COLO829 (cell line): ENCODE data around the gene FREM1.

Experiments
- DNase-seq: peaks from one replicate; pipeline ENCODE4 v3.0.0; 2012; ENCODE audit warnings: low spot score

The FREM1 gene

DNA sequence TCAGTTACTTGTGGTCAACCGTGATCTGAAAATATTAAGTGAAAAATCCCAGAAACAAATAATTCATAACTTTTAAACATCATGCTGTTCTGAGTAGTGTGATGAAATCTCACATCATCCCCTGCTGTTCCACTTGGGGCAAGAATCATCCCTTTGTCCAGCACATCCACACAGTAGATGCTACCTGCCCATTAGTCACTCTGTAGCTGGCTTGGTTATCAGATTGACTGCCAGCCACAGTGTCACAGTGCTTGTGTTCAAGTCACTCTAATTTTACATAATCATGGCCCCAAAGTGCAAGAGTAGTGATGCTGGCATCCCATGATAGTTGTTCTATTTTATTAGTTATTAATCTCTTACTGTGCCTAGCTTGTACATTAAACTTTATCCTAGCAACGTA is 148.6 kb downstream of the FREM1 start:
- no peak for DNase-seq

DNA sequence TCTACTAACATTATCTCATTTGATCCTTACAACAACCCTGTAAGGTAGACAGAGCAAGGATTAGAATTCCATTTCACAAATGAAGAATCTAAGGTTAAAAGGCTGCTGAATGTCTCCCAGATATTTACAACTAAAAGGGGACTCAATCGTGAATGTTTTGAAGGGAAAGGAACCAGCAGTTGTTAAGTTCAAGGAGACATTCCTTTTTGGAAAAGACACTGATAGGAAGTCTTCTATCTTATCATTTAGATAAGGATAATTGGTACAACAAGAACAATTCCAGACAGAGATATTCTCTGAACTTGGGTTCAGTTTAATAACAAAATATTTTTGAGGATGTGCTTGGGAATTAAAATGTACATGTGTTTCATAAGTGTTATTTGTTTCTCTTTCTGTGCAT is 150.2 kb downstream of the FREM1 start:
- no peak for DNase-seq

DNA sequence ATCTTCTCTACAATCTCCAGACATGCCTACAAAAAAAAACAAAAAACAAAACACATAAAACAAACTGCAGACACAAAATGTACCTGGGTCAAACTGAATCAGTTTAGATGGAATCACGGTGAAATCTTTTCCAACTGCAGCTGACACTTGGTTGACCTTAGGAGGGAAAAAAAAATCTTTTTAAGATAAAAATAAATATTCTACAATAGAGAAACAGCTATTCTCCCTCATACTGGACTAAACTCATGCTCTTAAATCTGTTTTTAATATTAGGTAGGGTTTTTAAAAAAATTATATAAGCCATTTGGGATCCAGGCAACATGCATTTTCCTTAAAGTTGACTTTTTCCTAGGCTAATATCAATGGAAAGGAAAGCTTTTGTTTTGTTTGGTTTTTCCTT is 153.9 kb downstream of the FREM1 start:
- no peak for DNase-seq

DNA sequence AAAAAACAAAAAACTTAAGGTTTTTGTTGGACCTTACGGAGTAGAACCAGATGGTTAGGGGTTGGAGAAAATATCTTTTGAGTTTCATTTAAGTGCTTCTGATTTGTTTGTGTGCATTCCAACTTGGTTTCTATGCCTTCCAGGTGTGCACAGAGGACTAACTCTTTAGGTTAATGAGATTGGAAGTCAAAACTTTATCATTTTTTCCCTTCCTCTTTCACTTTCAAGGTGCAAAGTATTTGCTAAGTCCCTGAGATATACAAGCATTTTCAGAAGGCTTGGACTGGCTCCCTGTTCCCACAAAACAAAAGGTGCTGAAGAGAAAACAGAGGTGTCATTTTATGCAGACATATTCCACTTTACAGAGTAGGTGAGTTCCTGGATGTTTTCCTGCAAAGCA is 157.4 kb downstream of the FREM1 start:
- no peak for DNase-seq

DNA sequence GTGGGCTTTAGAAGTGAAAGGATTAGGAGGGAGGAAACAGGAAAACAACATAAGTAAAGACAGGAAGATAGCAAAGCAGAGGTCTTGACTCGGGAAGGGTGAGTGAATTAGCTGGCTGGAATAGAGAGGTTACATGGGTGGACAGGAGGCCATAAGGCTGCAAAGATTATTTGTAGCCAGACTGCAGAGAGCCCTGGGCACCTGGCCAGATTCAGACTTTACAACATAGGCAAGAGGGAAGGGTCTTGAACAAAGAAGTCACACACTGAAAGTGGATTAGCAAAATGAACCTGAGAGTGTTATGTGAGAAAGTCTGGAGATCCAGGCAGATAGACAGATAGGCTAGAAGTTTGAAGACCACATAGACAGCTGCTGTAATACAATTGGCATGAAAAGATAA is 158.0 kb downstream of the FREM1 start:
- no peak for DNase-seq

DNA sequence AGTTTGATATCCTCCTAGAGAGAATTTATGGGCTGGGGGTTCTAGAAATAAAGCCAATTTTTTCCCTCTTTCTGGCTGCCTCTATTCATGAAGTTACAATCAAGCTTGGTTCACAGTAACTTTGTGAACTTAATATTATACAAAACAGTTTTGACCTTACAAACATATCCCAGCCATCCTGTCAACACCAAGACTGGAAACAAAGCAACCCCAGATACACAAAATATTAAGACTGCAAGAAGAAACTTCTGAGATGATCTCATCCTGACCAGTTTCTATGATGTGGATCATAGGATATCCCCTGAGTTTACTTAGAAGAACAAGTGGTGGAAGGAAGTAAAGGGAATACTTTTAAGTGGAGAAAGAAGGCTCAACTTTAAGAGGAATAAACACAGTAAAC is 159.4 kb downstream of the FREM1 start:
- no peak for DNase-seq

DNA sequence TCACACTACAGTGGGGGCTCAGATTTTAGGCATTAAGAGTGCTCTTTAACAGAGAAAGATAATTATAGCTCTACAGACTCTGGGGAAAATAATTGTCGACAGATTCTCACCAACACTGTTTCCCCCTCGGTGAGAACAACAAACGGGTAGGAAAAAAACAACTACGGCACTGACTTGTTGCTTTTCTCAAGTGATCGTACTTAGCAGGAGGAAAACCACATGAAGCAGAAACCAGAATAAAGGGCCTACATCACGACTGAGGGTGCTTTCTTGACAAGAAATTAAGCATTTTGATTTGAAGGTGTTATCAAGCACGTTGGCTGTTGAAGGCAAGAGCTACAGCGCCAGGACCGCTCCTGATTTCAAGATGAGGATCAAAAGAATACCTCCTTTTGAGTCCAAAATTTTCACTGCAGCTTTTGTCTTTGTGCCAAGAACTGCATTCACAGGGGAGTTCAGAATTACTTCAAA is 160.5 kb downstream of the FREM1 start:
- DNase-seq = no peak

DNA sequence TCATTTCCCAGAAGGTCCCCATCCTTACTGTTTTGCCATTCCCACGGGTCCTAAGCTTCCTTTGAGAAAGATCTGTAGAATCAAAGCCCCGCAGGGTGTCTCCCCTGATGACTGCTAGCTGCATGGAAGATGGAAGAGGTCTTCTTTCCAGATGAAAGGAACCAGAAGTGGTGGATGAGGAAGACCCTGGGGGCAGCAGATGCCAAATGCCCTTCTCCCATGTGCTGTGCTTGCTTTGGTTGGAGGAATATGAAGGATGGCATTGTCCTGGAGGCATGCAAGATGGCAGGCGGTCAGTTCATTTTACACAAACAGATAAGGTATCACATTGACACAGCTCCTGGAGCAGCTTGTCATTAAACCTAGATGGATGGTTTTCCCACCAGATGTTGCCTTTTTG is 161.9 kb downstream of the FREM1 start:
- no peak for DNase-seq

DNA sequence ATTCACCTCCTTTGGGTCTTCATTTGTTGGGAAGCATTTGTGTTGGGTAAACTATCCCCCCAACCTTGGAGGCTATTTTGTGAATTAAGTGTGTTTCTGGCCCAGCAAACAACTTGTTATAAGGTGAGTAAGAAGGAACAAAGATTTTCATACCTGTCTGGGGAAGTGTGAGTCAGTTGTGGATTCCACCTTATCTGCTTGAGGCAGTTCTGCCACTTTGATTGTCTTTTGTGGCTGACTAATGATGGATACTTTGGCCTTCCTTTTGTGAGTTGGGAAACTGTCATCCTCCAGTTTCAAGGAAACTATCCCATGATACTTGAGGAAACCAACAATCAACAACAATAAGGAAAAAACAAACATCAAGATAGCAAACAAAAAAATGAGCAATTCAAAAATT is 163.1 kb downstream of the FREM1 start:
- no peak for DNase-seq

DNA sequence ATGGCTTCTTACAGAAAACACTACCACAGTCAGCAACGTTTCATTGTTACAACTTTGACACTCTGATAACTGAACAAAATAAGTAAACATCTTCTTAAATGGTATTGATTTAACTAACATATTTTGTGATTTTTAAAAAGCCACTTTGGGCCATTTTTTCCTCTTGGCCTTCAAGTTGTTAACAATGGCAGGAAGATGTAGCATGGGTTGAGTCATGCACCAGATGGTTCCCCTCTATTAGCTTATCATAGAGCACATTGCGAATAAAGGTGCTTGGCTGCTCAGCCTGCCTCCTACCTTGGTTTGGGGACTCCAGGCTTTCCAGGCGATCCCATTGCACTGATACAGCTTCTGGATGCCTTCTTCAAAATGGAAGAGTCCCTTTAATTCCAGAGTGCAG is 163.6 kb downstream of the FREM1 start:
- DNase-seq = no peak

DNA sequence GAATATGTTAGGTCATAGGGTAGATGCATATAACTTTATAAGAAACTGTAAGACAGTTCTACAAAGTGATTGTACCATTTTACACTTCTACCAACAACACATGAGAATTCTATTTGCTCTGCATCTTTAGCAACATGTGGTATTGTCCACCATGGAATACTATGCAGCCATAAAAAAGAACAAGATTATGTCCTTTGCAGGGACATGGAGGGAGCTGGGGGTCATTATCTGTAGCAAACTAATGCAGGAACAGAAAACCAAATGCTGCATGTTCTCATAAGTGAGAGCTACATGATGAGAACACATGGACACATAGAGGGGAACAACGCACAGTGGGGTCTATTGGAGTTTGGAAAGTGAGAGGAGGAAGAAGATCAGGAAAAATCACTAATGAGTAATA is 165.5 kb downstream of the FREM1 start:
- DNase-seq = no peak

DNA sequence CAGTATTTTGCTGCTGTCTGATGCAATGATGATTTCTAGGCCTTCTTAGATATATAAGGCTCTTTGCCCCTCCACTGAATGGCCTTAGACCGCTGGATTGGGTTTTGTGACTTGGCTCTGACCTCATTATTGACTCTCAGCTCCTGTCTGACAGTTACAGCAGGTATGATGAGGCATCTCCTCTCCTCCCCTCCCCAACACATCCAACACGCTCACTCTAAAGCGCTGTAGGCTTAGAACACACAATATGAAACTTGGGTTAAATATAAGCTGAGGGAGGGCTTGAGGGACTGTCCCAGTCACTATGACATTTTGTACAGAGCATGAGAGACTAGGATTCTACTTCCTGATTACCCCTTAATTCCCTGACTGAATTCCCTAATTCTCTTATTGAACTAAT is 168.9 kb downstream of the FREM1 start:
- DNase-seq = no peak

DNA sequence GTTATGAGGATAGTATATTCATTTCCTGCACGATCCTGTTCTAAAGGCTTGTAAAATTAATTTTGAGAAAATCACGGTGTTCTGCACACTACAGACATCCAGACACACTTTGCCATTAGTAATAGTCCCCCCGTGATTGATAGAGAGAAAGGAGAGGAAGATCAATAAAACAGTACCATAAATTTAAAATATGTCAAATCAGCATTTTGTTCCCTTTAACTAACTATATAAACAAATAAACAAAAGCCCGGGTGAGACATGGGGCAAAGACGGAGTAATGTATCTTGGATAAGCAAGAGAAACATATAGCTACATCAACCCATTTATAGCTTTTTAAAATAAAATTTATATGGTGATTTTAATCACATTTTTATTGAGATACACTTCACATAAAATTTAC is 177.1 kb downstream of the FREM1 start:
- no peak for DNase-seq

DNA sequence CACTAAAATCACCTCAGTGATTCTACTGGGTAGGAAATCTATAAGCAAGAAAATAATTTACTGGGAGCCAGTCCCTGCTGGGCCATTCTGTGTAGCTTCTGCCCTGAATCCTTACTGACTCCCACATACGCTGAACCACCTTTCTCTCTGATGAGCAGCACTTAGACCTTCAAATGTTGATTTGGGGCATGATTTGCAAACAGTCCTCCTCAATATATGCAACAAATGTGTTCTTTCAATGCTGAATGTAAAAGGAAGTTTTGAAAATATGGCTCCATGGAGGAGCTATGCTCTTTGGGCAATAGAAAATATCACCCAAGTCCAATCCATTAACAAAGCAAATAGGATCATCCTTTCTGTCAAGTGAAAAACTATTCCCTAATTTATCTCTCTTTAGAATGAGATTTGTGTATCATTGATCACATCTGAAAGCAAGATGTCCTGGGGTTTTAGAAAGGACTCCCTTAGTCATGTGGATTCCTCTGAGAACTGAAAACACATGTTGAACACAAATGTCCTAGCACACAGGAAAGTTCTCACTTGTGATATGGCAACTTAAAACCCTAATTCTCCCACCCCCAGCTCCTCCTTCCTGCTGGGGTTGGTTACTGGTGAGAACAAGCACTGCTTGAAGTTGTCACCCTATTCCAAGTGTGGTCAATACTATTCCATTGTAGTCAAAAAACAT is 178.8 kb downstream of the FREM1 start:
- no peak for DNase-seq

DNA sequence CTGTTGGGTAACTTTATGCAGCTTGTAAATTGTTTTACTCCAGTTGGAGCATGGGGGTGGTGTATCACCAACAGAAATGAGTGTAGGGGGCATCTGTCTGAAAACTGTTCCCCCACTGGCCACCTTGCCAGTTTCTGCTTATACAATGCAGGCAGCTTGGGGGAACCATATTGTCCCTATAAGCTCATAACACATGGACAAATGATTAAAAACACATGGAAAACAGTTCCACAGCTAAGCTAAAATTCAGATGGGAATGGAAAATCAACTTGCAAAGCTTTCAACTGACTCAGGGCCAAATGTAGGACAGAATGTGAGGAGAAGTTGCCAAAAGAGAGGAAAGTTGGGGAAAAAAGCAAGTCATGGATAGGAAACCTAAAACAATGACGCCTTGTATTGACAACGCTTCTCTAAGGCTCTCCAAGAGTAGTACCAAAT is 179.7 kb downstream of the FREM1 start:
- no peak for DNase-seq

DNA sequence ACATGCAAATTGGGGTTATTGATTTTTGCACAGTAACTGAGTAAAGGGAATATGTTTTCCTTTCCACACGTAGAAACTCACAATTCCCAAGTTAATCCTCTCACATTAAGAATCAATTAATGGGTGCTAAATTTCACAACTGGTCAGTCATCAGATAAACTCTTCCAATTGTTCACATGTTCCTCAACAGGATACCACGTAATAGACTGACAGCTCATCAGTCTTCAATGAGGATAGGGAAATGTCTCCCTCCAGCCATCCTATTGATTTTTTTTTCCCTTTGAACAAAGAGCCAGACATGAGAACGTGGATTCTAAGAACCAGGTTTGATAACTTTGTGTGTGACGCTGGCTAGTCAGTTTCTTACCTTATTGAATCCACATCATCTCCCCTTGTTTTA is 186.9 kb downstream of the FREM1 start:
- no peak for DNase-seq

DNA sequence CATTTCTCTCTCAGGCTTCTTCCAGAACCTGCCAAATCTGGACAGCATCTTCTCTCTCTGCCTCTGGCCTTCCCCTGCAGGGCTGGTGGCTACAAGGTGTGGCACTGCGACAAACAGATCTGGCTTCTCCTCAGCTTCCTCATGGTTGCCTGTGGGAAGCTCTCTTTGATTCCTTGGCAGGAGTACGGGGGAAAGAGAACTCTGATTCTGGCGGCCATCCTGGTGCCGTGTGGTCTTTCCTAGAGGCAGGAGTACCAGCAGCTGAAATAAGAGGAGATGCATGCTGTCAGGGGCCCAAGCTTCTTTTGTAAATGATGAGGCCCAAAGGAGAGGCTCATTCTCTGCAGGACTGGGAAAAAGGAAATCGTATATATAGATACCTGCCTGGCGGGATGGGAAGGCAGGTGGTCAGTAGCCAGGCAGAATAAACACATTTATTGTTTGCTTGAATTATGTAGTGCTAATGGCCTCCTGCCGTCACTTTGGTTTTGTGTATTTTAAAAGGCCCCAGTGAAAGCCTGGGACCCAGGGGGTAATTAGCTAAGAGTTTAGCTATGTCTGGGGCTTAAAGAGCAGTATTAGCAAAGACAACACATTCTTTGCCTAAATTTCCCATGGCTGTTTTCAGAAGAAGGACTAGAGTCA is 187.7 kb downstream of the FREM1 start, which contains the start of gene CER1:
CER1 (minus strand) TSS at position 343 of the 645 bp plus-strand sequence; CDS start at position 282, 61 bp downstream.
- no peak for DNase-seq

DNA sequence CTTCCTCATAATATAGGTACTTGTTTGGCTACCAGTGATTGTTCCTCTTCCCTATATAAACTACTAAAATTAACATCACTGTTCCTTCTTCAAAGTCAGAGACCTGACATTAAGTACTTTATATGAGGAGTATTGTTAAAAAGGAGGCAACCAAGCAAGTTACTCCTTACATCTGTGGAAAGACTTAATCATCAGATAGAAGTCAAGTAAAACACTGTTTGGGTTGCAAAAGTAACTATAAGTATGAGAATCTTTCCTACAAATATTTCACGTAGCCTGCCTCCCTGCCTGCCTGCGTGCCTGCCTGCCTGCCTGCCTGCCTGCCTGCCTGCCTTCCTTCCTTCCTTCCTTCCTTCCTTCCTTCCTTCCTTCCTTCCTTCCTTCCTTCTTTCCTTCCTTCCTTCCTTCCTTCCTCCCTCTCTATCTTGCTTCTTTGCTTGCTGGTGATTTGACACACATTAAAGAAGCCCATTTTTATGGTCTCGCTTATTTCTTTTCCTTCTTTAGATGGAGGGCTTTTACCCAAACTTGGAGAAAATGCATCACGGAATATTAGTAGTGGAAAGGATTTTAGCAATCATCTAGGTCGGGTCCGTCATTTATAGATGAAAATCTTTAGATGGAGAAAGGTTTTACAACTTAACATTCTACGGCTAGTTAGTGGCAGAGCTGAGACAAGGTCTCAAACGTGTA is 190.9 kb downstream of the FREM1 start:
- no peak for DNase-seq

DNA sequence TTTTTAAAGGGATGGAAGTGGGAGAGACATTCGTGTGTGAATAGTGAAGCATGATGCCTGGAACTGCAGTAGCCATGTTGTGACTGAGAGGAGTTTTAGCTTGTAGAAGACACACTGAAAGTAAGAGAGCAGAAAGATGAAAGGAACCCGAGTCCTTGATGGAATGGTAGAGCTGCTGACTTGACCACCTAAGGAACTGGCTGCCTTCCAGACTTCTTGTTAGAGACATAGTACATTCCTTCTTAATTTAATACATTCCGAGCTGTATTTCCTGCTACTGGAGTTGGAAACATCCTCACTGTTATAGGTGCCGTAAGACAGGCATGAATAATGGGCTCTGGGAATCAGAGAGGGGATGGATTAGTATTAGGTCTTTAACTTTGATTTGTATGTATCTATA is 195.1 kb downstream of the FREM1 start:
- no peak for DNase-seq

DNA sequence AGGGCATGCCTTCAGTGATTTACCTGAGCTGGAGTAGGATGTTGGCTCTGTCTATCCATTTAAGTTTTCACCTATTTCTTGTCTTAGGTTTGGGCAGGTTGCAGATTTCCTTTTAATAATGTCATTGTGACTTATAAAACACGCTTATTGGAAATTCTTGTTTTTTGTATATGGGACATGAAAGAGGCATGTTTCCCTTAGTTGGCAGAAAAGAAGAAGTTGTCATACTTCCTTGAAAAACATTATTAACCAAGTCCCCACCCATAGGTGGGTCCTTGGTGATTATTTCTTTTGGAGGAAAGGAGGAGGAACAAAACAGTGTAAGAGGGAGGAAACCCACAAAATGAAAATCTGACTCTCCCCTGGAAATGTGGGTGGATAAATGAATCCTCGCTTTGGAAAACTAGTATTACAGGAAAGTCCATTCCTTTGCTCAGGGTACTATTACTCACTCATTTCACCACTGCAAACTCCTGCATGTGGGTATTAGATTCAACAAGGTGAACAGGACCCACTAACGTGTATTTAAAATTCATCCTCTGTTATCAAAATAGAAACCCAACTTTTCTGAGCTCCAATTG is 197.0 kb downstream of the FREM1 start:
- no peak for DNase-seq

DNA sequence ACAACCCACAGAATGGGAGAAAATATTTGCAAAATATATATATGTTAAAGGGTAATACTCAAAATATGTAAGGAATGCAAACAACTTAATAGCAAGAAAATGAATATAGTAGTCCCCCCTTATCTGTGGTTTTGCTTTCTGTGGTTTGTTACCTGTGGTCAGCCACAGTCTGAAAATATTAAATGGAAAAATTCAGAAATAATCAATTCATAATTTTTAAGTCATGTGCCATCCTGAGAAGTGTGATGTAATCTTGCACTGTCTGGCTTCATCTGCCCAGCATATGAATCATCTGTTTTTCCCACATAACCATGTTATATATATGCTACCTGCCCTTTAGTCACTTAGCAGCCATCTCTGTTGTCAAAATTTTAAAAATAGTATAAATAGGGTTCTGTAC is 199.4 kb downstream of the FREM1 start:
- no peak for DNase-seq

DNA sequence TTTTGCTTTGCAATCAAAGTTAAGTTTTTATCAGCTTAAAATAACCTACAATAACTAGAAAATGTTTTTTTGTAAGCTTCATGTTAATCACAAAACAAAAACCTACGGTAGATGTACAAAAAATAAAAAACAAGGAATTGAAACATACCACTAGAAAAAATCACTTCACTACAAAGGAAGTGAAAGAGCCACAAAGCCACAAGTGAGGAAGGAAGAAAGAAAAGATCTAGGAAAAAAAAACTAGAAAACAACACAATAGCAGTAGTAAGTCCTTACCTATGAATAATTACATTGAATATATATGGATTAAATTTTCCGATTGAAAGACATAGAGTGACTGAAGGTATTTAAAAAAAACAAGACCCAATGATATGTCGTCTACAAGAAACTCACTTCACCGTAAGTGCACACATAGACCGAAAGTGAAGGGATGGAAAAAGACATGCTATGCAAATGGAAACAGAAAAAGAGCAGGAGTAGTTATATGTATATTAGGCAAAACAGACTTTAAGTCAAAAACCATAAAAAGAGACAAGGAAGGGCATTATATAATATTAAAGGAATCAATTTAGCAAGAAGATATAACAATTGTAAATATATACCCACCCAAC is 203.6 kb downstream of the FREM1 start:
- DNase-seq = no peak
